A549 (cell line): ENCODE measurements around the gene SIRPA. TPM values are rescaled to one million over a fixed set of nuclear protein-coding genes. Genes with fewer than 3 reads are reported as not detected.

ENCODE experiments used
- ATAC-seq, 2 experiments: fragments of 200-7000 bp in 1 of 2; fragments of >200 bp in 1 of 2; cut with Nextera tagmentation in 1 of 2; cut with Tn5 transposase in 1 of 2; 3 replicates each; pipeline versions ENCODE4 v1.8.0 to v1.9.1; 2018 to 2020; ENCODE audit warnings: mild to moderate bottlenecking in 1 of 2, moderate library complexity in 1 of 2
- CTCF ChIA-PET: fragments of 300-600 bp; sonication (Branson Sonifier 250); formaldehyde crosslinking; extraction: SDS; loops from one replicate; lab custom pipeline; 2021; ENCODE audit warnings: antibody characterized with exemption, inconsistent platforms; lab: Yijun Ruan, JAX
- POLR2A ChIA-PET: fragments of 350-600 bp; formaldehyde crosslinking; extraction: SDS; loops from one replicate; lab custom pipeline; 2021; ENCODE audit warnings: antibody characterized with exemption, inconsistent platforms; lab: Yijun Ruan, JAX
- DNase-seq, 2 experiments: peaks; one replicate each; pipeline versions ENCODE4 v3.0.0 to v3.0.0-alpha.2; 2011 to 2016; ENCODE audit warnings: low read depth in 1 of 2, low spot score in 1 of 2
- FAIRE-seq: peaks from 2 replicates; lab custom pipeline; 2011; peaks lifted over from hg19 to GRCh38; lab: Jason Lieb, UNC
- H3K27ac ChIP-seq, 2 experiments: fragments of >200 bp; sonication (Bioruptor Twin); formaldehyde crosslinking; 3 replicates each; pipeline ENCODE4 v1.5.1; 2016 to 2017
- H3K4me1 ChIP-seq: fragments of >200 bp; sonication (Bioruptor Twin); formaldehyde crosslinking; 3 replicates; pipeline ENCODE4 v1.6.1; 2016
- H3K4me2 ChIP-seq: fragments of >200 bp; sonication (Bioruptor Twin); formaldehyde crosslinking; 3 replicates; pipeline ENCODE4 v1.6.1; 2016
- H3K4me3 ChIP-seq: fragments of >200 bp; sonication (Bioruptor Twin); formaldehyde crosslinking; 3 replicates; pipeline ENCODE4 v1.5.1; 2016
- H3K9me3 ChIP-seq: fragments of >200 bp; sonication (Bioruptor Twin); formaldehyde crosslinking; 3 replicates; pipeline ENCODE4 v1.6.1; 2016
- ATOH8 ChIP-seq: fragments of 250-450 bp; sonication (Bioruptor Pico); IDR thresholded peaks from 2 replicates; pipeline ENCODE4 v1.5.0; 2020; ENCODE audit warnings: low read depth, mild to moderate bottlenecking, moderate library complexity
- BHLHE40 ChIP-seq: IDR thresholded peaks from 2 replicates; pipeline ENCODE4 v1.6.1; 2012; ENCODE audit warnings: low read depth, low read length, inconsistent platforms
- CBX8 ChIP-seq: fragments of 200-600 bp; sonication (generic); IDR thresholded peaks from 2 replicates; pipeline ENCODE4 v1.6.1; 2016
- CTCF ChIP-seq: fragments of >200 bp; sonication (Bioruptor Twin); formaldehyde crosslinking; IDR thresholded peaks from 3 replicates; pipeline ENCODE4 v1.5.1; 2016
- ELK1 ChIP-seq: fragments of 150-350 bp; IDR thresholded peaks from 2 replicates; pipeline ENCODE4 v1.6.1; 2014; ENCODE audit warnings: low read depth, mild to moderate bottlenecking, low read length
- EP300 ChIP-seq, 2 experiments: fragments of >200 bp; sonication (Bioruptor Twin); formaldehyde crosslinking; IDR thresholded peaks; 2 replicates in 1 of 2; 3 replicates in 1 of 2; pipeline ENCODE4 v1.6.1; 2016 to 2017
- FOSB ChIP-seq: fragments of 250-450 bp; sonication (Bioruptor Pico); IDR thresholded peaks from 2 replicates; pipeline ENCODE4 v1.5.0; 2020; ENCODE audit warnings: mild to moderate bottlenecking, moderate library complexity
- HES2 ChIP-seq: fragments of >200 bp; sonication (Bioruptor Twin); formaldehyde crosslinking; IDR thresholded peaks from 2 replicates; pipeline ENCODE4 v1.6.1; 2016
- HEYL ChIP-seq: fragments of 250-450 bp; sonication (Bioruptor Pico); IDR thresholded peaks from 2 replicates; pipeline ENCODE4 v1.8.0; 2021; ENCODE audit warnings: mild to moderate bottlenecking, moderate library complexity
- HOXA7 ChIP-seq: fragments of 250-450 bp; sonication (Bioruptor Pico); IDR thresholded peaks from 2 replicates; pipeline ENCODE4 v1.5.0; 2020; ENCODE audit warnings: mild to moderate bottlenecking, moderate library complexity
- HOXB5 ChIP-seq: fragments of 250-450 bp; sonication (Bioruptor Pico); IDR thresholded peaks from 2 replicates; pipeline ENCODE4 v1.5.0; 2020; ENCODE audit warnings: mild to moderate bottlenecking, moderate library complexity
- JUNB ChIP-seq: fragments of >200 bp; sonication (Bioruptor Twin); formaldehyde crosslinking; IDR thresholded peaks from 2 replicates; pipeline ENCODE4 v1.6.1; 2016
- KDM1A ChIP-seq: fragments of 200-600 bp; sonication (generic); IDR thresholded peaks from 2 replicates; pipeline ENCODE4 v1.6.1; 2016; ENCODE audit warnings: low read depth, mild to moderate bottlenecking
- MAZ ChIP-seq: fragments of 150-350 bp; IDR thresholded peaks from 2 replicates; pipeline ENCODE4 v1.6.1; 2014; ENCODE audit warnings: antibody characterized with exemption, low read depth, low read length, borderline replicate concordance
- NFE2L2 ChIP-seq: fragments of 150-350 bp; conservative IDR thresholded peaks from 2 replicates; pipeline ENCODE4 v1.6.1; 2014; ENCODE audit warnings: low read length
- POLR2AphosphoS2 ChIP-seq: conservative IDR thresholded peaks from 2 replicates; pipeline ENCODE4 v1.6.1; 2012; ENCODE audit warnings: low read length, improper control_type of control experiment, inconsistent platforms
- RARB ChIP-seq: fragments of 250-450 bp; sonication (Bioruptor Pico); IDR thresholded peaks from 2 replicates; pipeline ENCODE4 v1.8.0; 2021; ENCODE audit warnings: mild to moderate bottlenecking, moderate library complexity
- REST ChIP-seq: fragments of 200-600 bp; sonication (generic); IDR thresholded peaks from 2 replicates; pipeline ENCODE4 v1.6.1; 2016; ENCODE audit warnings: antibody characterized with exemption, mild to moderate bottlenecking, moderate library complexity
- SMC3 ChIP-seq: fragments of >200 bp; sonication (Bioruptor Twin); formaldehyde crosslinking; IDR thresholded peaks from 3 replicates; pipeline ENCODE4 v1.6.1; 2018; ENCODE audit warnings: inconsistent platforms
- TFCP2L1 ChIP-seq: fragments of 250-450 bp; sonication (Bioruptor Pico); IDR thresholded peaks from 2 replicates; pipeline ENCODE4 v1.5.0; 2021; ENCODE audit warnings: mild to moderate bottlenecking
- TP53 ChIP-seq: fragments of 250-450 bp; sonication (Bioruptor Pico); IDR thresholded peaks from 2 replicates; pipeline ENCODE4 v1.5.0; 2021; ENCODE audit warnings: mild to moderate bottlenecking, moderate library complexity
- ZSCAN20 ChIP-seq: fragments of 250-450 bp; sonication (Bioruptor Pico); IDR thresholded peaks from 2 replicates; pipeline ENCODE4 v1.8.0; 2022; ENCODE audit warnings: mild to moderate bottlenecking, moderate library complexity
- WGBS: methylation state at CpG from one replicate; pipeline ENCODE4 v1.1.6; 2017; ENCODE audit errors: missing lambda C conversion rate; 5-methylcytosine and 5-hydroxymethylcytosine counted together
- polyA plus RNA-seq, 4 experiments: library from polyadenylated mRNA; depleted of rRNA in 3 of 4; stranded (reverse); fragments of >200 nt; fragmentation: RNase III in 1 of 4; extraction: RNeasy Plus Mini Kit Qiagen cat#74134 plus additional on column Dnase treatment in 1 of 4; gene quantifications; 2 replicates in 3 of 4; 3 replicates in 1 of 4; pipeline ENCODE4 v1.2.3, GENCODE V29; 2011 to 2017

The SIRPA gene
- polyA plus RNA-seq, 2 of the 4 experiments (the other 2 are of a cell fraction): 12.8 to 21.6 TPM

- WGBS: 75% methylated on average over 1 of the region's 1 CpG
- no peak for ATAC-seq
- no peaks in the 10 kb centered on the region for H3K9me3 ChIP-seq
- H3K27ac ChIP-seq: no peak overlapping the region
- CTCF ChIA-PET: interaction anchor here (0.5 to 3.0 kb wide), 3 partner anchors 10 to 29 kb away, joined by 3 to 9 read pairs (median 3); no protein-coding TSS in a partner anchor
- no peak for FAIRE-seq
- no peak for DNase-seq
- TF ChIP-seq HOXB5 (no peak), FOSB (no peak), ATOH8 (no peak), CBX8 (no peak), RARB (CRISPR knock-in tag) (no peak), SMC3 (no peak)
- TF ChIP-seq, all 56 proteins: peak for 0
- H3K4me3 ChIP-seq: no peak overlapping the region
- H3K4me2 ChIP-seq: no peak overlapping the region
- 0 out of 3 replicates have a peak, but pooled peaks cover 6% of the 10 kb centered on the region for H3K4me1 ChIP-seq
- POLR2A ChIA-PET: no interaction called here
Measured at GRCh38 chr20:1846341-1846740, 48.9 kb upstream of the SIRPA start.

- Histone ChIP-seq H3K4me1 (0 out of 3 replicates have a peak, but pooled peaks cover under 1% of the 10 kb centered on the region), H3K4me2 (no peak overlapping the region), H3K27ac (no peak overlapping the region), H3K9me3 (no peaks in the 10 kb centered on the region), H3K4me3 (no peak overlapping the region)
- CTCF ChIA-PET: interaction anchor here (0.5 to 3.0 kb wide), 4 partner anchors 10 to 28 kb away, joined by 3 to 9 read pairs (median 3); no protein-coding TSS in a partner anchor
- 37% methylated on average over 1 of the region's 1 CpG for WGBS
- POLR2A ChIA-PET: no interaction called here
- FAIRE-seq: no peak
- no peak for DNase-seq
- TF ChIP-seq TP53 (CRISPR knock-in tag): no peak
- no peak for TF ChIP-seq BHLHE40
- no peak for TF ChIP-seq JUNB
- TF ChIP-seq NFE2L2: no peak
- TF ChIP-seq ELK1: no peak
- TF ChIP-seq MAZ: no peak
- TF ChIP-seq HES2: no peak
- TF ChIP-seq HOXA7 (CRISPR knock-in tag): no peak
- TF ChIP-seq SMC3: no peak
- no peak for TF ChIP-seq EP300 (IDR thresholded peaks at IDR 0.05)
- no peak for TF ChIP-seq ZSCAN20 (CRISPR knock-in tag)
- TF ChIP-seq KDM1A: no peak
- TF ChIP-seq REST: no peak
- TF ChIP-seq TFCP2L1 (CRISPR knock-in tag): no peak
- no peak for TF ChIP-seq POLR2AphosphoS2
- TF ChIP-seq CTCF: no peak
- TF ChIP-seq HEYL (CRISPR knock-in tag): no peak
- ATAC-seq: no peak
Measured at GRCh38 chr20:1846876-1847275, 48.3 kb upstream of the SIRPA start.
